CD4-positive, alpha-beta T cell treated with Interleukin-2 at 100 ng/mL for 4 hours (primary cell): ENCODE results near the gene GOLGA6C.
"Not testable (repeated sequence)": the region's sequence is repeated elsewhere in the genome, so short reads cannot be mapped to it uniquely, and the experiment has no call there.

Source experiments
- DNase-seq: peaks from one replicate; pipeline ENCODE4 v3.0.0-alpha.2; 2020; ENCODE audit warnings: low spot score

Gene GOLGA6C

GRCh38 chr15:75258034-75258433, at the start of gene GOLGA6C:
Gene GOLGA6C (plus strand): TSS chr15:75258334. CDS start chr15:75258599, 265 bp downstream.
- DNase-seq: not testable (repeated sequence)

GRCh38 chr15:75208501-75209288, 49.4 kb upstream of the GOLGA6C start:
- DNase-seq: no peak

- DNase-seq: no peak
Measured at GRCh38 chr15:75209289-75209676, 48.9 kb upstream of the GOLGA6C start.

- no peak for DNase-seq
Measured at GRCh38 chr15:75210811-75211230, 47.3 kb upstream of the GOLGA6C start.

- DNase-seq: no peak
Measured at GRCh38 chr15:75211436-75212199, 46.5 kb upstream of the GOLGA6C start.

- no peak for DNase-seq
Measured at GRCh38 chr15:75212200-75212858, 45.8 kb upstream of the GOLGA6C start.

GRCh38 chr15:75213212-75213767, 44.8 kb upstream of the GOLGA6C start:
- DNase-seq: no peak

- no peak for DNase-seq
Measured at GRCh38 chr15:75213768-75214221, 44.3 kb upstream of the GOLGA6C start.

GRCh38 chr15:75214293-75215096, 43.6 kb upstream of the GOLGA6C start:
- no peak for DNase-seq

- DNase-seq: no peak
Measured at GRCh38 chr15:75215107-75216004, 42.8 kb upstream of the GOLGA6C start.

GRCh38 chr15:75217012-75217411, 41.1 kb upstream of the GOLGA6C start:
- no peak for DNase-seq

- DNase-seq: not testable (repeated sequence)
Measured at GRCh38 chr15:75217574-75217973, 40.6 kb upstream of the GOLGA6C start.

- not testable (repeated sequence) for DNase-seq
Measured at GRCh38 chr15:75219507-75219929, 38.6 kb upstream of the GOLGA6C start.

- no peak for DNase-seq
Measured at GRCh38 chr15:75223688-75224087, 34.4 kb upstream of the GOLGA6C start.

GRCh38 chr15:75224281-75224680, 33.9 kb upstream of the GOLGA6C start:
- no peak for DNase-seq

- not testable (repeated sequence) for DNase-seq
Measured at GRCh38 chr15:75225102-75225836, 32.9 kb upstream of the GOLGA6C start.

- DNase-seq: no peak
Measured at GRCh38 chr15:75225951-75226732, 32.0 kb upstream of the GOLGA6C start.

GRCh38 chr15:75227112-75227511, 31.0 kb upstream of the GOLGA6C start:
- not testable (repeated sequence) for DNase-seq
